22Rv1 (cell line): ENCODE results near the gene OR5M10.

Source experiments
- ZFX ChIP-seq: fragments of 450-650 bp; IDR thresholded peaks from 2 replicates; pipeline ENCODE4 v1.6.1; 2017; ENCODE audit warnings: antibody characterized with exemption, borderline replicate concordance
- TF ChIP-seq, protein P1 (sequence below): fragments of 450-650 bp; IDR thresholded peaks from 2 replicates; pipeline ENCODE4 v1.5.1; 2017; ENCODE audit warnings: mild to moderate bottlenecking

- TF ChIP-seq, protein P1, sequence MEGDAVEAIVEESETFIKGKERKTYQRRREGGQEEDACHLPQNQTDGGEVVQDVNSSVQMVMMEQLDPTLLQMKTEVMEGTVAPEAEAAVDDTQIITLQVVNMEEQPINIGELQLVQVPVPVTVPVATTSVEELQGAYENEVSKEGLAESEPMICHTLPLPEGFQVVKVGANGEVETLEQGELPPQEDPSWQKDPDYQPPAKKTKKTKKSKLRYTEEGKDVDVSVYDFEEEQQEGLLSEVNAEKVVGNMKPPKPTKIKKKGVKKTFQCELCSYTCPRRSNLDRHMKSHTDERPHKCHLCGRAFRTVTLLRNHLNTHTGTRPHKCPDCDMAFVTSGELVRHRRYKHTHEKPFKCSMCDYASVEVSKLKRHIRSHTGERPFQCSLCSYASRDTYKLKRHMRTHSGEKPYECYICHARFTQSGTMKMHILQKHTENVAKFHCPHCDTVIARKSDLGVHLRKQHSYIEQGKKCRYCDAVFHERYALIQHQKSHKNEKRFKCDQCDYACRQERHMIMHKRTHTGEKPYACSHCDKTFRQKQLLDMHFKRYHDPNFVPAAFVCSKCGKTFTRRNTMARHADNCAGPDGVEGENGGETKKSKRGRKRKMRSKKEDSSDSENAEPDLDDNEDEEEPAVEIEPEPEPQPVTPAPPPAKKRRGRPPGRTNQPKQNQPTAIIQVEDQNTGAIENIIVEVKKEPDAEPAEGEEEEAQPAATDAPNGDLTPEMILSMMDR, result no peak
- no peak for TF ChIP-seq ZFX
Measured at GRCh38 chr11:56543739-56544138, 33.8 kb downstream of the OR5M10 start.
